ENCODE measurements around the gene LPIN3. TPM values are rescaled to one million over a fixed set of nuclear protein-coding genes. Genes with fewer than 3 reads are reported as not detected.

The LPIN3 gene
- total RNA-seq, 2 donors from 2014 or later = 46.2 to 65.3 TPM

GRCh38 chr20:41375846-41376245 is 35.2 kb downstream of the LPIN3 start:
- Histone ChIP-seq H3K36me3 (no peaks in the 10 kb centered on the region), H3K27ac (no peak overlapping the region), H3K4me3 (no peak overlapping the region), H3K9me3 (no peaks in the 10 kb centered on the region), H3K9ac (ENCODE audit: low read depth in 2 of 2, low read length in 2 of 2) (no peak overlapping the region), H3K27me3 (no peaks in the 10 kb centered on the region), H3K4me1 (no peaks in the 10 kb centered on the region)
- intact Hi-C loops (cut with DNase I) = no loop called here
- TF ChIP-seq CTCF (IDR thresholded peaks at IDR 0.05) = no peak
- DNase-seq = no peak

- no peak for DNase-seq
- intact Hi-C loops (cut with DNase I) = no loop called here
- no peak overlapping the region for H3K4me3 ChIP-seq
Measured at GRCh38 chr20:41376349-41376748, 35.7 kb downstream of the LPIN3 start.

GRCh38 chr20:41377275-41377674 is 36.7 kb downstream of the LPIN3 start:
- no peak for TF ChIP-seq CTCF (IDR thresholded peaks at IDR 0.05)
- no peak overlapping the region for H3K27ac ChIP-seq
- no peaks in the 10 kb centered on the region for H3K9me3 ChIP-seq
- no peak overlapping the region for H3K9ac ChIP-seq (ENCODE audit: low read depth in 2 of 2, low read length in 2 of 2)
- no peaks in the 10 kb centered on the region for H3K27me3 ChIP-seq
- no peaks in the 10 kb centered on the region for H3K4me1 ChIP-seq
- H3K4me3 ChIP-seq = no peak overlapping the region
- intact Hi-C loops (cut with DNase I) = no loop called here
- no peaks in the 10 kb centered on the region for H3K36me3 ChIP-seq
- DNase-seq = no peak

More at GRCh38 chr20:41376349-41376748, 35.7 kb downstream of the LPIN3 start:
- H3K27me3 ChIP-seq = no peaks in the 10 kb centered on the region
- no peak for TF ChIP-seq CTCF (IDR thresholded peaks at IDR 0.05)
- H3K4me1 ChIP-seq = no peaks in the 10 kb centered on the region
- H3K27ac ChIP-seq = no peak overlapping the region
- no peak overlapping the region for H3K9ac ChIP-seq (ENCODE audit: low read depth in 2 of 2, low read length in 2 of 2)
- H3K36me3 ChIP-seq = no peaks in the 10 kb centered on the region
- H3K9me3 ChIP-seq = no peaks in the 10 kb centered on the region

- Histone ChIP-seq H3K9ac (ENCODE audit: low read depth in 2 of 2, low read length in 2 of 2) (no peak overlapping the region), H3K27me3 (no peaks in the 10 kb centered on the region), H3K27ac (no peak overlapping the region), H3K36me3 (no peaks in the 10 kb centered on the region), H3K9me3 (no peaks in the 10 kb centered on the region), H3K4me3 (no peak overlapping the region), H3K4me1 (no peaks in the 10 kb centered on the region)
- no peak for DNase-seq
- TF ChIP-seq CTCF (IDR thresholded peaks at IDR 0.05) = no peak
- intact Hi-C loops (cut with DNase I) = no loop called here
Measured at GRCh38 chr20:41379551-41379950, 38.9 kb downstream of the LPIN3 start.

- intact Hi-C loops (cut with DNase I) = no loop called here
- no peak for DNase-seq
- Histone ChIP-seq H3K9ac (ENCODE audit: low read depth in 2 of 2, low read length in 2 of 2) (no peak overlapping the region), H3K27me3 (no peaks in the 10 kb centered on the region), H3K27ac (no peak overlapping the region), H3K9me3 (no peaks in the 10 kb centered on the region), H3K4me1 (no peaks in the 10 kb centered on the region), H3K4me3 (no peak overlapping the region), H3K36me3 (no peaks in the 10 kb centered on the region)
- no peak for TF ChIP-seq CTCF (IDR thresholded peaks at IDR 0.05)
Measured at GRCh38 chr20:41380551-41381193, 40.1 kb downstream of the LPIN3 start.
